ENCODE results near the gene NNAT.
"Not testable (repeated sequence)": the region's sequence is repeated elsewhere in the genome, so short reads cannot be mapped to it uniquely, and the experiment has no call there.

NNAT gene

GRCh38 chr20:37521061-37521771, at the start of gene NNAT:
NNAT (plus strand) TSS chr20:37521250; CDS start chr20:37521332, 82 bp downstream.
- Histone ChIP-seq H3K36me3 (ENCODE audit: insufficient read depth, low read depth, low read length) (peaks cover 24% of the 10 kb centered on the region), H3K4me1 (ENCODE audit: insufficient read depth, low read length) (peaks cover 35% of the 10 kb centered on the region), H3K27ac (ENCODE audit: low read length) (no peak within 1 kb of the TSS), H3K27me3 (ENCODE audit: insufficient read depth, low read length) (no peaks in the 10 kb centered on the region), H3K9ac (ENCODE audit: low read depth, low read length) (peak within 1 kb of the TSS; percentile 44; the same call in 1 of the 2 replicates), H3K9me3 (ENCODE audit: insufficient read depth, low read depth, low read length) (no peaks in the 10 kb centered on the region), H3K4me3 (ENCODE audit: low read length) (peak within 1 kb of the TSS; percentile 53; the same call in 1 of the 2 replicates)

GRCh38 chr20:37471741-37472235, 49.3 kb upstream of the NNAT start:
- no peaks in the 10 kb centered on the region for H3K36me3 ChIP-seq (ENCODE audit: insufficient read depth, low read depth, low read length)
- no peaks in the 10 kb centered on the region for H3K9me3 ChIP-seq (ENCODE audit: insufficient read depth, low read depth, low read length)
- H3K4me1 ChIP-seq (ENCODE audit: insufficient read depth, low read length), result no peaks in the 10 kb centered on the region
- H3K27me3 ChIP-seq (ENCODE audit: insufficient read depth, low read length), result no peaks in the 10 kb centered on the region
- no peak overlapping the region for H3K9ac ChIP-seq (ENCODE audit: low read depth, low read length)
- H3K4me3 ChIP-seq (ENCODE audit: low read length), result no peak overlapping the region
- H3K27ac ChIP-seq (ENCODE audit: low read length), result no peak overlapping the region

- not testable (repeated sequence) for H3K27me3 ChIP-seq (ENCODE audit: insufficient read depth, low read length); H3K4me3 ChIP-seq (ENCODE audit: low read length); H3K36me3 ChIP-seq (ENCODE audit: insufficient read depth, low read depth, low read length); H3K27ac ChIP-seq (ENCODE audit: low read length); H3K9me3 ChIP-seq (ENCODE audit: insufficient read depth, low read depth, low read length); H3K9ac ChIP-seq (ENCODE audit: low read depth, low read length); H3K4me1 ChIP-seq (ENCODE audit: insufficient read depth, low read length)
Observed at GRCh38 chr20:37472435-37472834, 48.6 kb upstream of the NNAT start.

GRCh38 chr20:37473249-37474000, 47.6 kb upstream of the NNAT start:
- no peaks in the 10 kb centered on the region for H3K36me3 ChIP-seq (ENCODE audit: insufficient read depth, low read depth, low read length)
- no peak overlapping the region for H3K9ac ChIP-seq (ENCODE audit: low read depth, low read length)
- no peaks in the 10 kb centered on the region for H3K4me1 ChIP-seq (ENCODE audit: insufficient read depth, low read length)
- no peak overlapping the region for H3K27ac ChIP-seq (ENCODE audit: low read length)
- no peak overlapping the region for H3K4me3 ChIP-seq (ENCODE audit: low read length)
- no peaks in the 10 kb centered on the region for H3K27me3 ChIP-seq (ENCODE audit: insufficient read depth, low read length)
- H3K9me3 ChIP-seq (ENCODE audit: insufficient read depth, low read depth, low read length), result no peaks in the 10 kb centered on the region

- H3K4me1 ChIP-seq (ENCODE audit: insufficient read depth, low read length), result no peaks in the 10 kb centered on the region
- H3K27me3 ChIP-seq (ENCODE audit: insufficient read depth, low read length), result no peaks in the 10 kb centered on the region
- no peak overlapping the region for H3K27ac ChIP-seq (ENCODE audit: low read length)
- no peak overlapping the region for H3K4me3 ChIP-seq (ENCODE audit: low read length)
- no peaks in the 10 kb centered on the region for H3K36me3 ChIP-seq (ENCODE audit: insufficient read depth, low read depth, low read length)
- no peak overlapping the region for H3K9ac ChIP-seq (ENCODE audit: low read depth, low read length)
- H3K9me3 ChIP-seq (ENCODE audit: insufficient read depth, low read depth, low read length), result no peaks in the 10 kb centered on the region
Observed at GRCh38 chr20:37474386-37474785, 46.7 kb upstream of the NNAT start.

GRCh38 chr20:37475252-37475651, 45.8 kb upstream of the NNAT start:
- Histone ChIP-seq H3K27ac (ENCODE audit: low read length) (no peak overlapping the region), H3K9ac (ENCODE audit: low read depth, low read length) (no peak overlapping the region), H3K27me3 (ENCODE audit: insufficient read depth, low read length) (no peaks in the 10 kb centered on the region)

GRCh38 chr20:37477041-37477440, 44.0 kb upstream of the NNAT start:
- no peaks in the 10 kb centered on the region for H3K4me1 ChIP-seq (ENCODE audit: insufficient read depth, low read length)
- H3K4me3 ChIP-seq (ENCODE audit: low read length), result no peak overlapping the region
- H3K27ac ChIP-seq (ENCODE audit: low read length), result no peak overlapping the region
- H3K36me3 ChIP-seq (ENCODE audit: insufficient read depth, low read depth, low read length), result no peaks in the 10 kb centered on the region
- H3K27me3 ChIP-seq (ENCODE audit: insufficient read depth, low read length), result no peaks in the 10 kb centered on the region
- peaks cover 5% of the 10 kb centered on the region for H3K9me3 ChIP-seq (ENCODE audit: insufficient read depth, low read depth, low read length)
- H3K9ac ChIP-seq (ENCODE audit: low read depth, low read length), result no peak overlapping the region

More at GRCh38 chr20:37475252-37475651, 45.8 kb upstream of the NNAT start:
- Histone ChIP-seq H3K36me3 (ENCODE audit: insufficient read depth, low read depth, low read length) (no peaks in the 10 kb centered on the region), H3K4me3 (ENCODE audit: low read length) (no peak overlapping the region), H3K4me1 (ENCODE audit: insufficient read depth, low read length) (no peaks in the 10 kb centered on the region), H3K9me3 (ENCODE audit: insufficient read depth, low read depth, low read length) (no peaks in the 10 kb centered on the region)

DNA sequence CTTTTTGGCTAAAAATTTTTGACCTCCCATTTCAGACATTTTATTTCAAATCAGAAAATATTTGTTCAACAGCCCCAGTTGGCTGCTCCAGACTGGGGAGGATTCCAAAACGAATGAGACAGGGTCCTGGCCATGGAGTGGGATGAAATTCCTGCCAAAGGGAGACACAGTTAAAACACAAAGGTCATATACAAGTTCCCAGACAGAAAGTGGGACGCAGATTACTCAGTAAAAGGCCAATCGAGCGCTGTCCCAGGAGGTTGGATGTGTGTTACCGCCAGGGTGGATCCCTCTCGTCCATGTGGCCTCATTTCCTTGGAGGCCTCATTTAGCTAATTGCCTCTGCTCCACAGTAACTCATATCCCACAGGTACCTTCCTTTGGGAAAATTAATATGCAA, 41.8 kb upstream of the NNAT start:
- Histone ChIP-seq H3K4me3 (ENCODE audit: low read length) (no peak overlapping the region), H3K27me3 (ENCODE audit: insufficient read depth, low read length) (no peaks in the 10 kb centered on the region), H3K9me3 (ENCODE audit: insufficient read depth, low read depth, low read length) (peaks cover 9% of the 10 kb centered on the region)

GRCh38 chr20:37479925-37480691, 40.9 kb upstream of the NNAT start:
- Histone ChIP-seq H3K27me3 (ENCODE audit: insufficient read depth, low read length) (no peaks in the 10 kb centered on the region), H3K4me1 (ENCODE audit: insufficient read depth, low read length) (no peaks in the 10 kb centered on the region), H3K36me3 (ENCODE audit: insufficient read depth, low read depth, low read length) (no peaks in the 10 kb centered on the region), H3K9me3 (ENCODE audit: insufficient read depth, low read depth, low read length) (peaks cover 9% of the 10 kb centered on the region), H3K9ac (ENCODE audit: low read depth, low read length) (no peak overlapping the region), H3K27ac (ENCODE audit: low read length) (no peak overlapping the region), H3K4me3 (ENCODE audit: low read length) (no peak overlapping the region)

More for the DNA sequence above, 41.8 kb upstream of the NNAT start:
- Histone ChIP-seq H3K4me1 (ENCODE audit: insufficient read depth, low read length) (no peaks in the 10 kb centered on the region), H3K9ac (ENCODE audit: low read depth, low read length) (no peak overlapping the region), H3K27ac (ENCODE audit: low read length) (no peak overlapping the region), H3K36me3 (ENCODE audit: insufficient read depth, low read depth, low read length) (no peaks in the 10 kb centered on the region)

DNA sequence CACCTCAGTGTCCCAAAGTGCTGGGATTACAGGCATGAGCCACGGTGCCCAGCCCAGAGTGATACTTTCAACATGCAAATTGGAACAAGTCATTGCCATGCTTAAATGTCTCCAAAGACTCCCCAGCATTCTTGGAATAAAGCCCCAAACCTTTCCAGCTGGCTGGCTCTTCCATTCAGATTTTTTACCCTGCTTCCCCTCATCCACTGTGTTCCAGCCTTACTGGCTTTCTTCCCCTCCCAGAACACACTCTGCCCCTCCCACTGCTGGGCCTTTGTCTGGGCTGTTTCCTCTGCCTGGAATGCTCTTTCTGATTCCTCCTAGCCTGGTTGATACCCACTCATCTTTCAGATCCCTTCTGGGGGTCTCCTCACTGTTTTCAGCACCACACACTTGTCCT, 40.1 kb upstream of the NNAT start:
- Histone ChIP-seq H3K27ac (ENCODE audit: low read length) (no peak overlapping the region), H3K4me3 (ENCODE audit: low read length) (no peak overlapping the region), H3K36me3 (ENCODE audit: insufficient read depth, low read depth, low read length) (no peaks in the 10 kb centered on the region), H3K9ac (ENCODE audit: low read depth, low read length) (no peak overlapping the region), H3K4me1 (ENCODE audit: insufficient read depth, low read length) (no peaks in the 10 kb centered on the region), H3K9me3 (ENCODE audit: insufficient read depth, low read depth, low read length) (peaks cover 9% of the 10 kb centered on the region), H3K27me3 (ENCODE audit: insufficient read depth, low read length) (no peaks in the 10 kb centered on the region)

DNA sequence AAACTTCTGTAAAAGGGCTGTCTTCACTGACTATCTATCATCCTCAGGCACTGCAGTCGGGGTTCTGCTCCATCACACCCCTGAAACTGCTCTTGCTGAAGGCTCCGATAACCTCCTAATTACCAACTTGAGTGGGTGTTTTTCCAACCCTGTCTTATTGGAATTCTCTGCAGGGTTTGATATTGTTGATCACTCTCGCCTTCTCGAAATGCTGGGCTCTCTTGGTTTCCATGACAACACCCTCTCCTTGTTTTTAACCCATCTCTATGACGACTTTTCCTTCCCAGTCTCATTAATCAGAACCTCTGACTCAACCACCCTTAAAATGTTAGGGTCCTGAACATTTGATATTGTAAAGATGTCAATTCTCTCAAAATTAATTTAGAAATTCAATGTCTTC, 39.4 kb upstream of the NNAT start:
- H3K36me3 ChIP-seq (ENCODE audit: insufficient read depth, low read depth, low read length), result no peaks in the 10 kb centered on the region
- 0 out of 2 replicates have a peak, but pooled peaks cover 2% of the 10 kb centered on the region for H3K4me1 ChIP-seq (ENCODE audit: insufficient read depth, low read length)
- no peak overlapping the region for H3K4me3 ChIP-seq (ENCODE audit: low read length)
- H3K9ac ChIP-seq (ENCODE audit: low read depth, low read length), result no peak overlapping the region
- H3K27me3 ChIP-seq (ENCODE audit: insufficient read depth, low read length), result no peaks in the 10 kb centered on the region
- H3K9me3 ChIP-seq (ENCODE audit: insufficient read depth, low read depth, low read length), result peaks cover 9% of the 10 kb centered on the region
- no peak overlapping the region for H3K27ac ChIP-seq (ENCODE audit: low read length)
